GM12892 (cell line): ENCODE results near the gene COTL1.

Experiments used
- DNase-seq: peaks from one replicate; pipeline ENCODE4 v3.0.0; 2011; ENCODE audit not compliant: insufficient read length
- FAIRE-seq: peaks from 2 replicates; lab custom pipeline; 2011; peaks lifted over from hg19 to GRCh38; lab: Jason Lieb, UNC
- POLR2A ChIP-seq: IDR thresholded peaks from 2 replicates; pipeline ENCODE4 v1.6.1; 2011; ENCODE audit warnings: low read depth, low read length, control low read depth
- POLR2AphosphoS5 ChIP-seq: IDR thresholded peaks from 2 replicates; pipeline ENCODE4 v1.6.1; 2011; ENCODE audit warnings: low read depth, low read length, control low read depth
- TAF1 ChIP-seq: IDR thresholded peaks from 2 replicates; pipeline ENCODE4 v1.6.1; 2011; ENCODE audit warnings: low read depth, mild to moderate bottlenecking, control low read depth, low read length, borderline replicate concordance

Gene COTL1

DNA sequence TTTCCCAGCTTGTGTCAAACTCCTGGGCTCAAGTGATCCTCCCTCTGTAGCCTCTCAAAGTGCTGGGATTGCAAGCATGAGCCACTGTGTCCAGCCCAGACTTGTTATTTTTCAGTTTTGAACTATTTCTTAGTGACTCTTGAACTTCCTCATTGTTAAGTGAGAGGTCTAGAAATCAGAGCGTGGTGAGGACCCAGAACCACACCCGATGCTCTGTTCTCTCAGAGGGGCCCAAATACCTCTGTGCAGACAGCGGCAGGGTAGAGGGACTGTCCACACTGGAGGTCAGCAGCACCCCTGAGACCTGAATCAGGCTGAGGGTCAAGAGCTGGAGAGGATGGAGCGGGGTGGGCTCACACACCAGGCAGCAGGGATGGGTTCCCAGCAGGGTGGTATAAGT, 65.7 kb downstream of the COTL1 start:
- DNase-seq (no peak), FAIRE-seq (no peak)
- TF ChIP-seq POLR2AphosphoS5 (no peak), TAF1 (no peak), POLR2A (no peak)

DNA sequence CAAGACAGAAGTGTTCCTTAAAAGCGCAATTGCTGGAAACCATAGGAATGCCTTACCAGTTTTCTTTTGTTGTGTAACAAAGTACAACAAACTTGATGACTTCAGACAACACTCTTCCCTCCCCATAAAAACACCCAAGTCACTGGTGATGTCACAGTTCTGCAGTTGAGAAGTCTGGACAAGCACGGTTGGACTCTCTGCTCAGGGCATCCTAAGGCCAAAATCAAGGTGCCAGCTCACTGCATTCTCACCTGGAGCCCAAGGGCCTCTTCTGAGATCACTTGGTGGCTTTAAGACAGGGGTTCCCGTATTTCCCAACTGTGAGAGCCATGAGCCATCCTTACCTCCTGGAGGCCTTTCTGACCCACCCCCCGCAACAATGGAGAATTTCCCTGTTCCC, 67.8 kb downstream of the COTL1 start:
- no peak for TF ChIP-seq TAF1
- TF ChIP-seq POLR2AphosphoS5: no peak
- TF ChIP-seq POLR2A: no peak
- no peak for FAIRE-seq

DNA sequence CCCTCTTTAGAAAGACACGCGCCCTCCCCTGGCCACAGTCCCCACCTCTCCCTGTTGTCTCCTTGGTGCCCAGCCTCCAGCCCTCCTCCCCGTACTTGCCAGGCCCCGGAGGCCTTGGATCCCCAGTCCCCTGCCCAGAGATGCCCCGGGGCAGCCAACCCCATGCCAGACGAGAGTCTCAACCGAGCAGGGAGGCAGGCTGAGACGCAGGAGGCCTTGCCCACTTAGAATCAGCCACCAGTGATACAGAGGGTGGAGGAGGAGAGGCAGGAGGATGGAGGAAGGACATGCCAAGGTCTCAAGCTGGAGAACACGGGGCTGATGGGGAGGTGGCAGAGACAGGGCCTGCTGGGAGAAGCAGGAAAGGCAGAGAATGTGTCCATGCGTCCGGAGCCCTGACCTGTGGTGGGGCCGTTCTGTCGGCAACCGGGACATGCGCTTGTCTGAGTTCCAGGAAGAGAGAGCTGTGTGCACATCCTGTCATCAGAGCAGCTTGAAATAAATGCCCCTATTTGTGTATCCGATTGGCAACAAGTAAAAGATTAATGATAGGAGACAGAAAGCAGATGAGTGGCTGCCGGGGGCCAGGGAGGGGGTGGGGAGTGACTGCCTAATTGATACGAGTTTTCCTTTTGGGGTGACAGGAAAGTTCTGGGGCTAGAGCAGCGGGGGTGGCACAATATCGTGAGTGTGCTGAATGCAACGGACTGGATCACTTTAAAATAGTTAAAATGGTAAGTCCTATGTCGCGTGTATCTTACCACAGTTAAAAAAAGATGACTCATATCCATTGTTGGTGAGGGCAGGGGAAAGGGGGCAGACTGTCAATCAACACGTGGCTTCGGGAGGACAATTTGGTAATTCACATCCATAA, 68.7 kb downstream of the COTL1 start:
- no peak for TF ChIP-seq TAF1
- DNase-seq: no peak
- no peak for FAIRE-seq

More for the DNA sequence above, 67.8 kb downstream of the COTL1 start:
- no peak for DNase-seq

DNA sequence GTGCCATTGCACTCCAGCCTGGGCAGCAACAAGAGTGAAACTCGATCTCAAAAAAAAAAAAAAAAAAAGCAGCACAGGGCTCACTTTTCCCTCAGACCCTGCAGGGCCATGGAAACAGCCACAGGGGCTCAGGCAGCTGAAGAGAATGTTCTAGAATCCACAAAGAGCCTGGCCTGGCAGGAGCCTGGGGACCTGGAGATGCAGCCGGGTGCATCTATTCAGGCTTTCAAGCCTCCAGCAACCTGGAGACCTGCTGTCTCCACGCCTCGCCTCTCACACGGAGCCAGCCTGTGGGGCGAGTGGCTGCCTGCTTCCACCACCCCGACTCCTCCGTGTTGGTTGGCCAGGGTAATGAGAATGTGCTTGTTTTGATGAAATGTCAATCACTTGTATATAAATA, 69.4 kb downstream of the COTL1 start:
- FAIRE-seq (no peak), DNase-seq (no peak)
- no peak for TF ChIP-seq TAF1

DNA sequence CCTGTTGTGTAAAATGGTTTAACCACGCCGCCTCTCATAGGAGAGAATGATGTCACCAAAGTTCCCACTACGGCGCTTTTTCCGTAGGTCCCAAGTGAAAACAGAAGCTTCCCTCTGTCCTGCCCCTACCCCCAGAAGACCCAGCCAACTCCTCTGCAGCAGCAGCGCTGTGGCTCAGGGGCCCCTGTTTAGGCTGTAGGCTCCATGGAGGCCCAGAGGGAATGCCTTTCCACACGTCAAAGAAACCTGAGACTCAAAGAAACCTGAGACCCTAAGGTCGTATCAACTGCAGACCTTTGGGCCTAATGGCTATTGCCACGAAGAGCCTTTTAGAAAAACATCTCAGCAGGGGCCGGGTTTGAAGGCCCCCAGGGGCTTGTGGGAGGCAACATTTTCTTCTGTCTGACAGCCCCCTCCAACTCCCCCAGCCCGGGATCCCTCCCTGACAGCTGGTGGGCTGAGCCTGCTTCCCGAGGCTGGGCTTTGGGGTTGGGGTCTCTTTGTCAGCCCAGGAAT, 70.3 kb downstream of the COTL1 start:
- no peak for DNase-seq
- TF ChIP-seq TAF1: no peak
- FAIRE-seq: no peak

DNA sequence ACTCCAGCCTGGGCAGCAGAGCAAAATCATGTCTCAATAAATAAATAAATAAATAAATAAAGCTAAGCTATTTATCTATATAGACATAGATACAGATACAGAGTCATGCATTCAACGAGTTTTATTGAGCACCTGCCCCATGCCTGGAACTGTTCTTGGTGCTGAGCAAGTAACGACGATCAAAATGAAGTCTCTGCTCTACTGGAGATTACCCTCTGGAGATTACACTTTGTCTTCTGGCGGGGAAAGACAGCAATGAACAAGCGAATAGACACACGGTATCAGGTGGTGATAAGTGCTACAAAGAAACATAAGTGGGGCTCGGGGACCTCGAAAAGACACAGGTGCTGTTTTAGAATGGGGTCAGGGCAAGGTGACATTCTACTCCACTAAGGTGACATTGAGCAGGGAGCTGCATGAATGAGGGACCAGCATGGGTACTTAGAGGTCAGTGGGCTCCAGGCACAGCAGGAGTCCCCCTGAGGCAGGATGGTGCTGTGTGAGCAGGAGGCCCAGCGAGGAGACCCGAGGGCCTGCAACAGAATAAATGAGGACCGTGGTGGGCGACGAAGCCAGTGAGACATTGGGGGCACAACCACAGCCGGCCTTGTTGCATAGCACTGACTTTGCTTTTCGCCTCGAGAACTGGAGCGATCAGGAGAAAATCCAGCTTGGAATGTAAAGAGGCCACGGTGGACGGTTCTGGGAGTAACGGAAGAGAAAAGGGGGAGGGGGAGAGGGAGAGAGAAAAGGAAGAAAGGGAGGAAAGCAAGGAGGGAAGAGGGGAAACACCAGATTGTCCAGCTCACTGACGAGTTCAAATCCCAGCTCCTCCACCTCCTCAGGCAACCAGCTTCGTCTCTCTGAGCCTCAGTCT, 71.0 kb downstream of the COTL1 start:
- DNase-seq (no peak), FAIRE-seq (no peak)
- TF ChIP-seq POLR2A: no peak
- TF ChIP-seq TAF1: no peak
- TF ChIP-seq POLR2AphosphoS5: no peak

DNA sequence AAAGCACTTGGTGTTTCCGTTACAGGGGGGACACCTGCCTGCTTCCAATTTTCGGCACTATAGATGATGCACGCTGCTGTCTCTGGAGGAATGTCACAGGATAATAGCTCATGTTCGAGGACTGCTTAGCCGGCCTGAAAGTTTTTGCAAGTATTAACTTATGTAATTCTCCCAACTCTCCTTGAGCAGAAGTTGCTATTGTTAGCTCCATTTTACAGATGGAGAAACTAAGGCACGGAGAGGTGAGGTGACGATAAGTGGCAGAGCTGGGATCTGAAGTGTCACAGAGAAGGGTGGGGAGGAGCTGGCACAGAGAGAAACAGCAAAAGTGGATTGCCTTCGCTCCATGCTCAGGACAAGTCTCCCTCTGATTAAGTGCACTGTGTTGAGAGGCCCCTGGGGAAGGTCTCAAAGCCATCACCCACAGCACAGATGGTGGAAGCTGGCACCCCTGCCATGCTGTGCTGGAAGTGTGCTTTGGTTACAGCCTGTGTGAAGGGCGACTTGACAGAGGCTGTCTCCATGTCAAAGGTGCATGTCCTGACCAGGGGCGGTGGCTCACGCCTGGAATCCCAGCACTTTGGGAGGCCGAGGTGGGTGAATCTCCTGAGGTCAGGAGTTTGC, 72.7 kb downstream of the COTL1 start:
- TF ChIP-seq TAF1 (no peak), POLR2A (no peak), POLR2AphosphoS5 (no peak)
- FAIRE-seq (no peak), DNase-seq (no peak)

DNA sequence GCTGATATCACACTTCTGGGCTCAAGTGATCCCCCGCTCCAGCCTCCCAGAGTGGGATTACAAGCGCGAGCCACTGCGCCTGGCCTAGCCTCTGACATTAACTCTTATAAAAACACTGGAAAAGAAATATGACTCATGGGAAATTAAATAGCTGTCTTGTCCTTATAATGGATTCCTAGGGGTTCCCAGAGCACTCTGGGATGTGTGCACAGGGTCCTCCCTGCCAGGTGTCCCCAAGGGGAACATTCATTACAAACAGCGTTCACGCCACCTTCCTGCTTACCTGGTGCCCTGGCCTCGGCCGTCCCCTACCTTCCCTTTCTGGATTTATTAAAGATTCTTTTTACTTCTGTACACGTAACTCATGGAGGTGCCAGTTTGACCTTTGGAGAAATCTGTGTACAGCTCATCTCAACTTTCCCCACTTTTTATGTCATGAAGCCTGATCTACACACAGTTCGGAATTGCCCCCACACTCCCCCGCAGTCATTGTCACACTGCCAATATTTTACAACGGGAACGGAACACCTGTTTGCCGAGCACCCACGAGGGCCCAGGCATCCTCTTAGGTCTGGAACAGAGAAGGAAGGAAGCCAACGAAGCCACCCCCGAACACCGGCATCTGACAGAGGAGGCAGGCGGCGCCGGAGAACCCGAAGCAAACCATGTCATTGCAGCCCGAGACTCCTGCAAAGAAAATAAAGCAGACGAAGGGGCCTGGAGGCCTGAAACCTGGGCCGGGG, 73.7 kb downstream of the COTL1 start:
- DNase-seq: no peak
- TF ChIP-seq POLR2AphosphoS5: no peak
- no peak for TF ChIP-seq POLR2A
- TF ChIP-seq TAF1: no peak
- no peak for FAIRE-seq

DNA sequence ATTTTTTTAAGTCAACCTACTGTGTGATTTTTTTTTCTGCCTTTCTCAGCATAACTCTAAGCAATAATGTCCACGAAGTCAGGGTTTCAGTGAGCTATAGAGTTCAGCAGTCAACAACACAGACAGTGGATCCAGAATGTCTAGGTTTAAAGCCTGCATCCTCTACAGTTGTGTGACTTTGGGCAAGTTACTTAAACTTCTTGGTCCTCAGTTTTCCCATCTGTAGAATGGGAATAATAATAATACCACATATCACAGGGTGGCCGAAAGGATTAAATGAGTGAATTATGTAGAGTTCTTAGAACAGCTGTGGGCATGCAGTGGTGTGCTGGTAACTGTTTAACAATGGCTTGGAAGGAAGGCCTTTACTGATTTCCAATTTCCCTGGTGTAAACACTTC, 74.6 kb downstream of the COTL1 start:
- DNase-seq (no peak), FAIRE-seq (no peak)
- TF ChIP-seq POLR2A: no peak
- no peak for TF ChIP-seq TAF1
- TF ChIP-seq POLR2AphosphoS5: no peak

DNA sequence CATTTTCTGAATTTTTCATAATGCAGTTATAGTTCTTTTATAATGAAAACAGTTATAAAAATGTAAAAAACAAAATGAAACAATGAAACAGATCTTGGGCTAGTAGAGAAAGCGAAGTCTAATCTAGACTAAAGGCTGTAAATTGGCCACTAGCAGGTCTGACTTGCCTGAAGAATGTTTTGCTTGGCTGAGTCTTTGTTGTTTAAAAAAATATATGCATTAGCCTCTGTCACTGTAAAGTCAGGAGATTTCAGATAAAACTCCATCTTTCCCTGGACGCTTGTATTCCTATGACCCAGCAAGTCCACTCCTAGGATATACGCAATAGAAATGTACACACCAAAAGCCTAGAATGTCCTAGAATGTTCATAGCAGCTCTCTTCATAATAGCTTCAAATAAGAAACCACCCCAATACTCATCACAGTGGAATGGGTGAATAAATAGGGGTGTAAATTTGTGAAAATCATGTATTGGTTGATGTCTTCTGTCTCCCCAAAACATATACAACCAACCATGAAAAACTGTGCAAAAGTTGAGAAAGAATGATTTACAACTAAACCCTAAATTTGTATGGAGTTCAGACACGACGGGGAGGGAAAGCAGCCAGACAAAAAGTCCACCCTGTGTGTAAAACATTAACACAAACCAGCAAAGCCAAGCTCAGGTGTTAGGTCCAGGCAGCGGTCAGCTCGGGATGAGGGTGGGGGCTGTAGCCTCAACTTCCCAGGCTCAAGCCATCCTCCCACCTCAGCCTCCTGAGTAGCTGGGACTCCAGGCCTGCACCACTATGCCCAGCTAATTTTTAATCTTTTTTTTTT, 75.7 kb downstream of the COTL1 start:
- DNase-seq (no peak), FAIRE-seq (no peak)
- TF ChIP-seq POLR2A (no peak), TAF1 (no peak), POLR2AphosphoS5 (no peak)
